Measurements from ENCODE around the gene RAB5B.

DNA sequence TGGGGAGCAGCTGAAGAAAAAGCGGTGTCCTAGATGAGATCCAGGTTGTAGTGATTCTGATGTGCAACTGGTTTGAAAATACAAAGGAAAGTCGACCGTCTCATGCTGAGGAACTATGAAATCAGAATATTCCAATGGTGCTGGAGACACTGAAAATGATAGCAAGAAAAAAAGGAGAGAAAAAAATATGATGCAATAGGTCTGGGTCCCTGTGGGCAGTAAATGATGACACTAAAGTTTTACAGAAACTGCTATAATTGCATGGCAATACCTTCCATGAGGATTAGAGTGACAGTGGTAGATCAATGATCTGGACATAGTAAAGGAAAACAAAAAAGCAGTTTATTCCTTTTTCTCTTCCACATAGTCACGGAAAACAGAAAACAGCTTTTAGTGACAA, 48.5 kb upstream of the RAB5B start:
- TF ChIP-seq CTCF (conservative IDR thresholded peaks at IDR 0.05; ENCODE audit: low read depth, low read length) (no peak), EZH2 (IDR thresholded peaks at IDR 0.05; ENCODE audit: borderline replicate concordance, low read depth, low read length, poor library complexity, severe bottlenecking) (no peak)

All from A673 (cell line).